ENCODE measurements around the gene DQX1.

The DQX1 gene

DNA sequence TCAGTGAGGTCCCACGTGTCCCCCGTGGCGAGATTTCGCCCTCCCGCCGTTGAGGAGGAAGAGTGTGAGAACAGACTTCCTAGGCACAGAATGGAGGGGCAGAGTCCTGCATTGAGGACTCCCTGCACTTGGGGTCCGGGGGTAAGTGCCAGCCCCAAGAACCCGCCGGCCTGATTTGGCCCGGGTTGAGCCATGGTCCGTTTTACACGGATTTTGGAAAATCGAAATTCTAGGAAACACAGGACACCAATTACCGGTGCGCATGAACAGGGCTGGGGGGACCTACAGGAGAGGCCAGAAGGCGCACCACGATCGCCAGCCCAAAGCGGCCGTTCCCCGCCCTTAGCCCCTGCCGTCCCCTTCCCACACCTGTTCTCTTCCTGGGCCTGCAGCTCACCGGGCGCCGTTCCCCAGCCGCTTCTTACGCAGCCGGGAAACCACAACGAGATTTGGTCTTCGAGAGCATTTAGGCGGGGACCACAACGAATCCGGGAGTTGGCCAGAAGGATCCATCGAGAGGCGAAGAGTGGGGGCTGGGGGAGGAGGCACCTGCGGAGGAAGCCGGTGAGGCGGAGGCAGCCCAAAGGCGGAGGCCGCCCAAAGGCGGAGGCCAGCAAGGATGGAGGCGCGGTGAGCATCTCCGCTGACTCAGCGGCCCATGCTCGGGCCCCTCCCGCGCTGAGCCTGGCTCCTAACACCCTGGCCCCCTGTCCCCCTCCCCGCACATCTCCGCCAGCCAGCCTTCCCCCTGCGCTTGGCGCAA, 12.2 kb downstream of the DQX1 start:
- no peak overlapping the region for H3K4me3 ChIP-seq (replicated peaks; ENCODE audit: insufficient read depth, low read length)

DNA sequence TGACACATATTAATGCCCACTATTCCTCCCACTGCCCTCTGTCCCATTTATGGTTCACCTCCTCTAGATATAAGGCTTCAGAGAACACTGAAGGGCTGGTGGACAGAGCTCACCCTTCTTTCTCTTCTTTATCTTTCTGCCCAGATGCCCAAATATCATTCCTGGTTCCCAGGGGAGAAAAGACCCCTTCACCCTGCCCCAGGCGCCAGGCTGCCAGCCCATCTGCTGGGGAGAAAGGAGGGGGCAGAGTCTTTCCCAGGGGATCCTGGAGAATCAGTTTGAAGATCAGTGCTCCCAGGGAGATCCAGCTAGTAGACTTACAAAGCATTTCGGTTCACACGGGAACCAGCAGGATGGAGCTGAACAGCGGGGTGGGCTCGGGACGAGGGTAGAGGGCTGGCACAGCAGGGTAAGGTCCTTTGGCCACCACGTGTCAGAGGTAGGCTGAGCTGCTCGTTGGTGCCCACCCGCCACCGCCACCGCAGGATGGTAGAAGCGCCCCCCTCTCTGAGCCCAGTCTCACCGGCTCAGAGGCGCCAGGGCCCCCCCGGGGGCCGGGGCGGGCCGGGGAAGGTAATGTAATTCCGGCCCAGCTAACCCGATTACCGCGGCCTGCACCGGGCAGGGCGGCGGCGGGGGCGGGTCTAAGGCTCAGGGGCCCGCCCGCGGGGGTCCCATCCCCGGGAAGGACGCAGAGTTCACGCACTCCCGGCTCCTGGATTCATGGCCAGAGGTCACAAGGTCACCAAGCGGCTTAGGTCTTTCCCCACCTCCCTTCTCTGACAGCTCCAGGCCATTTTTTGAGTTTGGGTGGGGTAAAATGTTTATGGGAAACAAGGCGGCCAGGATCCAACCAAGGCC, 13.1 kb downstream of the DQX1 start:
- peaks cover 59% of the 10 kb centered on the region for H3K27me3 ChIP-seq (ENCODE audit: insufficient read depth, poor library complexity, severe bottlenecking)
- H3K27ac ChIP-seq (replicated peaks): no peak overlapping the region
- no peak overlapping the region for H3K4me3 ChIP-seq (replicated peaks; ENCODE audit: insufficient read depth, low read length)
- TF ChIP-seq GABPA (IDR thresholded peaks at IDR 0.05; ENCODE audit: low read depth): no peak
- no peak for TF ChIP-seq POLR2AphosphoS5 (IDR thresholded peaks at IDR 0.05; ENCODE audit: low read depth)
- TF ChIP-seq, protein P1, sequence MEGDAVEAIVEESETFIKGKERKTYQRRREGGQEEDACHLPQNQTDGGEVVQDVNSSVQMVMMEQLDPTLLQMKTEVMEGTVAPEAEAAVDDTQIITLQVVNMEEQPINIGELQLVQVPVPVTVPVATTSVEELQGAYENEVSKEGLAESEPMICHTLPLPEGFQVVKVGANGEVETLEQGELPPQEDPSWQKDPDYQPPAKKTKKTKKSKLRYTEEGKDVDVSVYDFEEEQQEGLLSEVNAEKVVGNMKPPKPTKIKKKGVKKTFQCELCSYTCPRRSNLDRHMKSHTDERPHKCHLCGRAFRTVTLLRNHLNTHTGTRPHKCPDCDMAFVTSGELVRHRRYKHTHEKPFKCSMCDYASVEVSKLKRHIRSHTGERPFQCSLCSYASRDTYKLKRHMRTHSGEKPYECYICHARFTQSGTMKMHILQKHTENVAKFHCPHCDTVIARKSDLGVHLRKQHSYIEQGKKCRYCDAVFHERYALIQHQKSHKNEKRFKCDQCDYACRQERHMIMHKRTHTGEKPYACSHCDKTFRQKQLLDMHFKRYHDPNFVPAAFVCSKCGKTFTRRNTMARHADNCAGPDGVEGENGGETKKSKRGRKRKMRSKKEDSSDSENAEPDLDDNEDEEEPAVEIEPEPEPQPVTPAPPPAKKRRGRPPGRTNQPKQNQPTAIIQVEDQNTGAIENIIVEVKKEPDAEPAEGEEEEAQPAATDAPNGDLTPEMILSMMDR (IDR thresholded peaks at IDR 0.05; ENCODE audit: insufficient read depth, low read length): no peak
- TF ChIP-seq, protein P2, sequence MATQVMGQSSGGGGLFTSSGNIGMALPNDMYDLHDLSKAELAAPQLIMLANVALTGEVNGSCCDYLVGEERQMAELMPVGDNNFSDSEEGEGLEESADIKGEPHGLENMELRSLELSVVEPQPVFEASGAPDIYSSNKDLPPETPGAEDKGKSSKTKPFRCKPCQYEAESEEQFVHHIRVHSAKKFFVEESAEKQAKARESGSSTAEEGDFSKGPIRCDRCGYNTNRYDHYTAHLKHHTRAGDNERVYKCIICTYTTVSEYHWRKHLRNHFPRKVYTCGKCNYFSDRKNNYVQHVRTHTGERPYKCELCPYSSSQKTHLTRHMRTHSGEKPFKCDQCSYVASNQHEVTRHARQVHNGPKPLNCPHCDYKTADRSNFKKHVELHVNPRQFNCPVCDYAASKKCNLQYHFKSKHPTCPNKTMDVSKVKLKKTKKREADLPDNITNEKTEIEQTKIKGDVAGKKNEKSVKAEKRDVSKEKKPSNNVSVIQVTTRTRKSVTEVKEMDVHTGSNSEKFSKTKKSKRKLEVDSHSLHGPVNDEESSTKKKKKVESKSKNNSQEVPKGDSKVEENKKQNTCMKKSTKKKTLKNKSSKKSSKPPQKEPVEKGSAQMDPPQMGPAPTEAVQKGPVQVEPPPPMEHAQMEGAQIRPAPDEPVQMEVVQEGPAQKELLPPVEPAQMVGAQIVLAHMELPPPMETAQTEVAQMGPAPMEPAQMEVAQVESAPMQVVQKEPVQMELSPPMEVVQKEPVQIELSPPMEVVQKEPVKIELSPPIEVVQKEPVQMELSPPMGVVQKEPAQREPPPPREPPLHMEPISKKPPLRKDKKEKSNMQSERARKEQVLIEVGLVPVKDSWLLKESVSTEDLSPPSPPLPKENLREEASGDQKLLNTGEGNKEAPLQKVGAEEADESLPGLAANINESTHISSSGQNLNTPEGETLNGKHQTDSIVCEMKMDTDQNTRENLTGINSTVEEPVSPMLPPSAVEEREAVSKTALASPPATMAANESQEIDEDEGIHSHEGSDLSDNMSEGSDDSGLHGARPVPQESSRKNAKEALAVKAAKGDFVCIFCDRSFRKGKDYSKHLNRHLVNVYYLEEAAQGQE (IDR thresholded peaks at IDR 0.05; ENCODE audit: insufficient replicate concordance, low read depth): no peak
- TF ChIP-seq SPI1 (IDR thresholded peaks at IDR 0.05; ENCODE audit: borderline replicate concordance, low read depth): no peak
- DNase-seq (ENCODE audit: low read depth in 1 of 2, low spot score in 1 of 2): no peak

More for the DNA sequence above, 12.2 kb downstream of the DQX1 start:
- Histone ChIP-seq H3K27me3 (ENCODE audit: insufficient read depth, poor library complexity, severe bottlenecking) (peaks cover 63% of the 10 kb centered on the region), H3K27ac (replicated peaks) (no peak overlapping the region)
- TF ChIP-seq POLR2AphosphoS5 (IDR thresholded peaks at IDR 0.05; ENCODE audit: low read depth) (no peak), SPI1 (IDR thresholded peaks at IDR 0.05; ENCODE audit: borderline replicate concordance, low read depth) (no peak), GABPA (IDR thresholded peaks at IDR 0.05; ENCODE audit: low read depth) (no peak)
- TF ChIP-seq, protein P1 (IDR thresholded peaks at IDR 0.05; ENCODE audit: insufficient read depth, low read length): no peak
- TF ChIP-seq, protein P2 (IDR thresholded peaks at IDR 0.05; ENCODE audit: insufficient replicate concordance, low read depth): no peak
- no peak for DNase-seq (ENCODE audit: low read depth in 1 of 2, low spot score in 1 of 2)

DNA sequence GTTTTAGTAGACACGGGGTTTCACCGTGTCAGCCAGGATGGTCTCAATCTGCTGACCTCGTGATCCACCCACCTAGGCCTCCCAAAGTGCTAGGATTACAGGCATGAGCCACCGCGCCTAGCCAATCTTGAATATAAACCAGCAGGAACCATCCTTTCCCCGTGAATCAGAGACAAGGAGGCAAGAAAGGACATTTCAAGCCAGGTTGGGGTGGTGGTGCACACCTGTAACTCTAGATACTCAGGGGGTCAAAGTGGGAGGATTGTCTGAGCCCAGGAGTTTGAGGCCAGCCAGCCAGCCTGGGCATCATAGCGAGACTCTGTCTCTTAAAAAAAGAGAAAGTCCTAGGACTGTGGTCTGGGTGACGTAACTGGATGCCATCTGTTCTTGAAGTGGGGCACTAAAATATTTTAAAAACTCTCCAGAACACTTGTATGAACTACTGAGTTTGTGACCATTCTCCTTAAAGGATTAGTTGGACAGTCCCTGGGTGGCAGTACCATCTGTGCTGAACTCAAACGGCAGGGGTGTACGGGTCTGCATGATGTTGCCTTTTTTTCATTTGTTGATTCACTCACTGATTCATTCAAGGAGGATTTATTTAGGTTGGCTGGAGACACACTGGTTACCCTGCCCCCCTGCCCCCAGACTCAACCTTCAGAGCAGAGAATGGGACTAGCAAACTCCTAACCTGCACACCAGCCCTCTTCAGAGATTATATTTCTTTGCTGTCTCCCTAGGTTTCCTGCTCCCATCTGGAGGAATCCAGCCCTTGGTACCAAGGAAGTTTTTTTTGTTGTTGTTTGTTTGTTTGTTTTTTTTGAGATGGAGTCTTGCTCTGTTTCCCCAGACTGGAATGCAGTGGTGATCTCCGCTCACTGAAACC, 14.7 kb downstream of the DQX1 start:
- Histone ChIP-seq H3K4me3 (replicated peaks; ENCODE audit: insufficient read depth, low read length) (no peak overlapping the region), H3K27me3 (ENCODE audit: insufficient read depth, poor library complexity, severe bottlenecking) (peaks cover 44% of the 10 kb centered on the region), H3K27ac (replicated peaks) (no peak overlapping the region)
- DNase-seq (ENCODE audit: low read depth in 1 of 2, low spot score in 1 of 2): no peak
- TF ChIP-seq, protein P2 (IDR thresholded peaks at IDR 0.05; ENCODE audit: insufficient replicate concordance, low read depth): no peak
- TF ChIP-seq GABPA (IDR thresholded peaks at IDR 0.05; ENCODE audit: low read depth) (no peak), SPI1 (IDR thresholded peaks at IDR 0.05; ENCODE audit: borderline replicate concordance, low read depth) (no peak), POLR2AphosphoS5 (IDR thresholded peaks at IDR 0.05; ENCODE audit: low read depth) (no peak)
- TF ChIP-seq, protein P1 (IDR thresholded peaks at IDR 0.05; ENCODE audit: insufficient read depth, low read length): no peak

Measured in HL-60 (cell line).